Testis (tissue), 3 donors: Measurements from ENCODE around the gene SYN1. TPM values are rescaled to one million over a fixed set of nuclear protein-coding genes. Genes with fewer than 3 reads are reported as not detected.

Experiments used
- DNase-seq: peaks from one replicate; pipeline ENCODE4 v3.0.0-alpha.2; 2019
- H3K27ac ChIP-seq, 2 donors: fragments of 200-600 bp; sonication (generic); one replicate each; pipeline ENCODE4 v1.5.1; 2019
- H3K27me3 ChIP-seq: fragments of 200-600 bp; sonication (generic); one replicate; pipeline ENCODE4 v1.5.1; 2019
- H3K36me3 ChIP-seq: fragments of 200-600 bp; sonication (generic); one replicate; pipeline ENCODE4 v1.5.1; 2017; ENCODE audit warnings: low read depth; ENCODE audit errors: missing control alignments
- H3K4me1 ChIP-seq: fragments of 200-600 bp; sonication (generic); one replicate; pipeline ENCODE4 v1.5.1; 2019
- H3K4me3 ChIP-seq, 2 donors: fragments of 200-600 bp; sonication (generic); one replicate each; pipeline ENCODE4 v1.5.1; 2017 to 2019
- H3K9me3 ChIP-seq: fragments of 200-600 bp; sonication (generic); one replicate; pipeline ENCODE4 v1.5.1; 2017
- CTCF ChIP-seq, 3 experiments: fragments of 450-650 bp in 2 of 3; fragments of 200-600 bp in 1 of 3; sonication (generic) in 1 of 3; IDR thresholded peaks; one replicate each; pipeline ENCODE4 v1.5.1; 2016 to 2019; ENCODE audit warnings: antibody characterized with exemption in 3 of 3, mild to moderate bottlenecking in 2 of 3, moderate library complexity in 1 of 3
- POLR2A ChIP-seq: fragments of 450-650 bp; IDR thresholded peaks from one replicate; pipeline ENCODE4 v1.6.1; 2017; ENCODE audit warnings: antibody characterized with exemption, mild to moderate bottlenecking, moderate library complexity
- WGBS, 2 donors: methylation state at CpG; one replicate each; pipeline ENCODE4 v1.1.5; 2018; 5-methylcytosine and 5-hydroxymethylcytosine counted together
- intact Hi-C: fragments of 100-400 bp; cut with DNase I; formaldehyde crosslinking; loops from one replicate; pipeline ENCODE4 v1.15.1; 2023; ENCODE audit warnings: low total_unique reads
- polyA plus RNA-seq: library from polyadenylated mRNA; stranded (reverse); fragments of 350-450 nt; fragmentation: Illumina TruSeq; extraction: RNeasy Lipid Tissue Mini Kit (QIAGEN cat#74804); gene quantifications from one replicate; pipeline ENCODE4 v1.2.3, GENCODE V29; 2014; ENCODE audit warnings: low read depth, low replicate concordance; ENCODE audit not compliant: insufficient read depth
- total RNA-seq, 2 donors: library from RNA; depleted of rRNA; stranded (reverse); fragments of >200 nt; gene quantifications; one replicate each; pipeline ENCODE4 v1.2.3, GENCODE V29; 2016

SYN1 gene
- total and polyA plus RNA-seq, 3 donors from 2014 or later = 2.8 to 3.5 (median 3.4) TPM

- no peak for TF ChIP-seq POLR2A
- TF ChIP-seq CTCF (IDR thresholded peaks at IDR 0.05) = no peak
- WGBS, 2 donors = 18 to 19% methylated on average over 9 to 25 of the region's 28 CpGs
- no peaks in the 10 kb centered on the region for H3K9me3 ChIP-seq
- H3K36me3 ChIP-seq = no peaks in the 10 kb centered on the region
- peak within 1 kb of the TSS; percentile 26 to 56 for H3K4me3 ChIP-seq
- intact Hi-C loops = no loop called here
- H3K4me1 ChIP-seq = peaks cover 6% of the 10 kb centered on the region
- H3K27ac ChIP-seq = peak within 1 kb of the TSS; percentile 66 to 77
- peak; percentile 91 for DNase-seq
- no peaks in the 10 kb centered on the region for H3K27me3 ChIP-seq
These were observed 37.7 kb downstream of the SYN1 start, which contains the start of gene TIMP1 for GRCh38 chrX:47581731-47582647. TIMP1 (plus strand) TSS chrX:47582436; CDS start chrX:47583416, 980 bp downstream.

GRCh38 chrX:47579537-47579936 lies 40.1 kb downstream of the SYN1 start:
- H3K4me3 ChIP-seq = no peak overlapping the region
- H3K27ac ChIP-seq = no peak overlapping the region
- H3K4me1 ChIP-seq = peaks cover 6% of the 10 kb centered on the region
- TF ChIP-seq POLR2A (no peak), CTCF (IDR thresholded peaks at IDR 0.05) (no peak)
- 74 to 75% methylated on average over 9 of the region's 9 CpGs for WGBS, 2 donors
- H3K27me3 ChIP-seq = no peaks in the 10 kb centered on the region
- no peaks in the 10 kb centered on the region for H3K9me3 ChIP-seq
- H3K36me3 ChIP-seq = no peaks in the 10 kb centered on the region
- intact Hi-C loops = no loop called here
- no peak for DNase-seq

GRCh38 chrX:47578692-47579091 lies 41.0 kb downstream of the SYN1 start:
- TF ChIP-seq CTCF (IDR thresholded peaks at IDR 0.05) = no peak
- TF ChIP-seq POLR2A = no peak
- intact Hi-C loops = no loop called here
- Histone ChIP-seq H3K36me3 (no peaks in the 10 kb centered on the region), H3K4me3 (no peak overlapping the region), H3K27me3 (no peaks in the 10 kb centered on the region), H3K27ac (no peak overlapping the region), H3K9me3 (no peaks in the 10 kb centered on the region), H3K4me1 (peaks cover 4% of the 10 kb centered on the region)
- 85% methylated on average over 4 of the region's 16 CpGs; no CpG with 5 or more reads in 1 of the 2 donors for WGBS, 2 donors
- no peak for DNase-seq

GRCh38 chrX:47577901-47578300 lies 41.8 kb downstream of the SYN1 start:
- 61% methylated on average over 3 of the region's 3 CpGs; no CpG with 5 or more reads in 1 of the 2 donors for WGBS, 2 donors
- TF ChIP-seq POLR2A (no peak), CTCF (IDR thresholded peaks at IDR 0.05) (no peak)
- DNase-seq = no peak

More at GRCh38 chrX:47577901-47578300, 41.8 kb downstream of the SYN1 start:
- Histone ChIP-seq H3K4me1 (no peaks in the 10 kb centered on the region), H3K27ac (no peak overlapping the region), H3K27me3 (no peaks in the 10 kb centered on the region), H3K36me3 (no peaks in the 10 kb centered on the region), H3K4me3 (no peak overlapping the region), H3K9me3 (no peaks in the 10 kb centered on the region)
- intact Hi-C loops = no loop called here
